ENCODE data around the gene HINT2.

HINT2 gene

GRCh38 chr9:35792024-35792813 is 22.6 kb downstream of the HINT2 start:
- H3K4me3 ChIP-seq (ENCODE audit: low read length): no peak overlapping the region
- H3K4me2 ChIP-seq (ENCODE audit: low read length): no peak overlapping the region
- no peaks in the 10 kb centered on the region for H3K9me2 ChIP-seq (replicated peaks; ENCODE audit: control insufficient read depth, low read length)
- H3K79me2 ChIP-seq (ENCODE audit: control insufficient read depth, low read length): no peaks in the 10 kb centered on the region
- H3K36me3 ChIP-seq (ENCODE audit: control insufficient read depth, low read length): no peaks in the 10 kb centered on the region
- no peaks in the 10 kb centered on the region for H3K9me3 ChIP-seq (ENCODE audit: control insufficient read depth, insufficient read depth, low read length)
- no peaks in the 10 kb centered on the region for H3K27me3 ChIP-seq (ENCODE audit: control insufficient read depth, low read length)
- no peaks in the 10 kb centered on the region for H3K4me1 ChIP-seq (ENCODE audit: control insufficient read depth, low read length)
- H3K27ac ChIP-seq (ENCODE audit: low read depth, low read length): no peak overlapping the region
- TF ChIP-seq CTCF (IDR thresholded peaks at IDR 0.05; ENCODE audit: low read depth, low read length, poor library complexity, severe bottlenecking): no peak
- no peak for TF ChIP-seq EZH2phosphoT487 (IDR thresholded peaks at IDR 0.05; ENCODE audit: borderline replicate concordance, low read length)
- H3F3A ChIP-seq (ENCODE audit: control insufficient read depth, insufficient read depth): no peaks in the 10 kb centered on the region
- H4K20me1 ChIP-seq (ENCODE audit: control insufficient read depth, insufficient read depth, low read depth, low read length): no peaks in the 10 kb centered on the region

GRCh38 chr9:35791297-35791921 is 23.4 kb downstream of the HINT2 start, which contains the start of gene NPR2:
TSS of gene NPR2 (plus strand) at chr9:35791591. CDS start at chr9:35792409, 818 bp downstream.
- Histone ChIP-seq H3K36me3 (ENCODE audit: control insufficient read depth, low read length) (no peaks in the 10 kb centered on the region), H3K79me2 (ENCODE audit: control insufficient read depth, low read length) (no peaks in the 10 kb centered on the region), H3K4me3 (ENCODE audit: low read length) (no peak within 1 kb of the TSS), H3K4me1 (ENCODE audit: control insufficient read depth, low read length) (no peaks in the 10 kb centered on the region), H3K9me3 (ENCODE audit: control insufficient read depth, insufficient read depth, low read length) (no peaks in the 10 kb centered on the region), H3F3A (ENCODE audit: control insufficient read depth, insufficient read depth) (no peaks in the 10 kb centered on the region), H3K4me2 (ENCODE audit: low read length) (no peak within 1 kb of the TSS), H4K20me1 (ENCODE audit: control insufficient read depth, insufficient read depth, low read depth, low read length) (no peaks in the 10 kb centered on the region), H3K27me3 (ENCODE audit: control insufficient read depth, low read length) (no peaks in the 10 kb centered on the region), H3K27ac (ENCODE audit: low read depth, low read length) (no peak within 1 kb of the TSS), H3K9me2 (replicated peaks; ENCODE audit: control insufficient read depth, low read length) (no peaks in the 10 kb centered on the region)
- TF ChIP-seq EZH2phosphoT487 (IDR thresholded peaks at IDR 0.05; ENCODE audit: borderline replicate concordance, low read length): no peak

GRCh38 chr9:35790385-35791296 is 24.2 kb downstream of the HINT2 start:
- no peak overlapping the region for H3K4me2 ChIP-seq (ENCODE audit: low read length)
- no peaks in the 10 kb centered on the region for H3K27me3 ChIP-seq (ENCODE audit: control insufficient read depth, low read length)
- no peak overlapping the region for H3K4me3 ChIP-seq (ENCODE audit: low read length)
- no peaks in the 10 kb centered on the region for H3K4me1 ChIP-seq (ENCODE audit: control insufficient read depth, low read length)
- no peak for TF ChIP-seq EZH2phosphoT487 (IDR thresholded peaks at IDR 0.05; ENCODE audit: borderline replicate concordance, low read length)
- peak; percentile 94 for TF ChIP-seq CTCF (IDR thresholded peaks at IDR 0.05; ENCODE audit: low read depth, low read length, poor library complexity, severe bottlenecking)
- H3K79me2 ChIP-seq (ENCODE audit: control insufficient read depth, low read length): no peaks in the 10 kb centered on the region
- H3K9me2 ChIP-seq (replicated peaks; ENCODE audit: control insufficient read depth, low read length): no peaks in the 10 kb centered on the region
- no peaks in the 10 kb centered on the region for H3K36me3 ChIP-seq (ENCODE audit: control insufficient read depth, low read length)
- no peak overlapping the region for H3K27ac ChIP-seq (ENCODE audit: low read depth, low read length)
- H3K9me3 ChIP-seq (ENCODE audit: control insufficient read depth, insufficient read depth, low read length): no peaks in the 10 kb centered on the region
- no peaks in the 10 kb centered on the region for H3F3A ChIP-seq (ENCODE audit: control insufficient read depth, insufficient read depth)
- H4K20me1 ChIP-seq (ENCODE audit: control insufficient read depth, insufficient read depth, low read depth, low read length): no peaks in the 10 kb centered on the region
